Large intestine (tissue), 3 donors: ENCODE data around the gene UFD1. TPM values are rescaled to one million over a fixed set of nuclear protein-coding genes. Genes with fewer than 3 reads are reported as not detected.

Source experiments
- DNase-seq, 2 donors: peaks; one replicate each; pipeline versions ENCODE4 v3.0.0 to v3.0.0-alpha.2; 2013
- H3K27ac ChIP-seq: one replicate; pipeline ENCODE4 v1.5.1; 2013; ENCODE audit warnings: low read length
- H3K27me3 ChIP-seq: 2 replicates; pipeline ENCODE4 v1.6.1; 2013; ENCODE audit warnings: low read length; ENCODE audit not compliant: control insufficient read depth, insufficient read depth
- H3K36me3 ChIP-seq: 2 replicates; pipeline ENCODE4 v1.6.1; 2013; ENCODE audit warnings: low read length; ENCODE audit not compliant: control insufficient read depth, insufficient read depth
- H3K4me1 ChIP-seq: one replicate; pipeline ENCODE4 v1.6.1; 2013; ENCODE audit warnings: low read length; ENCODE audit not compliant: control insufficient read depth, insufficient read depth
- H3K4me3 ChIP-seq: one replicate; pipeline ENCODE4 v1.5.1; 2013; ENCODE audit warnings: low read length
- H3K9me3 ChIP-seq: one replicate; pipeline ENCODE4 v1.6.1; 2013; ENCODE audit warnings: mild to moderate bottlenecking, low read depth, low read length, moderate library complexity; ENCODE audit not compliant: control insufficient read depth
- WGBS: methylation state at CpG from one replicate; pipeline ENCODE4 v1.1.5; 2013; ENCODE audit warnings: low lambda C conversion rate; ENCODE audit not compliant: insufficient coverage; 5-methylcytosine and 5-hydroxymethylcytosine counted together
- polyA plus RNA-seq: library from polyadenylated mRNA; unstranded; fragments of 120-200 nt; gene quantifications from one replicate; pipeline ENCODE4 v1.2.1, GENCODE V29; 2013

The UFD1 gene
- polyA plus RNA-seq, 1 donor = 51.1 TPM

- H3K27me3 ChIP-seq = no peaks in the 10 kb centered on the region
- no peak overlapping the region for H3K27ac ChIP-seq
- H3K9me3 ChIP-seq = no peaks in the 10 kb centered on the region
- peaks cover 3% of the 10 kb centered on the region for H3K36me3 ChIP-seq
- H3K4me1 ChIP-seq = no peaks in the 10 kb centered on the region
- DNase-seq = no peak
- no CpG with 5 or more reads among the region's 3 CpGs for WGBS
- H3K4me3 ChIP-seq = no peak overlapping the region
Measured at GRCh38 chr22:19496324-19496630, 17.3 kb upstream of the UFD1 start.

DNA sequence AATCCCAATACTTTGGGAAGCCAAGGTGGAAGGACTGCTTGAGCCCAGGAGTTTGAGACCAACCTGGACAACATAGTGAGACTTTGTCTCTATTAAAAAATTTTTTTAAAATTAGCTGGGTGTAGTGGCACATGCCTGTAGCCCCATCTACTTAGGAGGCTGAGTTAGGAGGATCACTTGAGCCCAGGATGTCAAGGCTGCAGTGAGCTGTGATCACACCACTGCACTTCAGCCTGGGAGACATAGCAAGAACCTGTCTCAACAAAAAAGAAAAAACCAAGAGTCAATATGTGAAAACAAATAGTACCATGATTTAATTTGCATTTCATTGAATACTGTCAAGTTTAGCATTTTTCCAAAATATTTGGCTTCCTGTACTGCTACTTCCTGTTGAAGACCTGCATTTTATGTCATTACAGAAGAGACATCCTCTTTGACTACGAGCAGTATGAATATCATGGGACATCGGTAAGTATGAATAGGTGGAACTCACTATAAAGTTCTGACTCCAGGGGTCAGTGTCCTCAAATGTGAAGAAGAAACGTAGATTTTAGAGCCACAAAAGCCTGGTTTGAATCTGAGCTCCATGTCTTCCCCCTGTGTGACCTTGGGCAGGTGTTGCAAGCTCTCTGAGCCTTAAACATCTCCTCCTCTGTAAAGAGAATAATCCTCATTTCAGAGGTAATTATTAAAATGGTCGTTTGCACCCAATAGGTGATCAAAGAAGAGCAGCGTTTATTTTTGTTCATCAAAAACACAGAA lies 16.8 kb upstream of the UFD1 start:
- no peak overlapping the region for H3K27ac ChIP-seq
- WGBS = no CpG with 5 or more reads among the region's 5 CpGs
- H3K36me3 ChIP-seq = peaks cover 3% of the 10 kb centered on the region
- no peak overlapping the region for H3K4me3 ChIP-seq
- no peak for DNase-seq
- H3K4me1 ChIP-seq = no peaks in the 10 kb centered on the region
- H3K27me3 ChIP-seq = no peaks in the 10 kb centered on the region
- no peaks in the 10 kb centered on the region for H3K9me3 ChIP-seq

DNA sequence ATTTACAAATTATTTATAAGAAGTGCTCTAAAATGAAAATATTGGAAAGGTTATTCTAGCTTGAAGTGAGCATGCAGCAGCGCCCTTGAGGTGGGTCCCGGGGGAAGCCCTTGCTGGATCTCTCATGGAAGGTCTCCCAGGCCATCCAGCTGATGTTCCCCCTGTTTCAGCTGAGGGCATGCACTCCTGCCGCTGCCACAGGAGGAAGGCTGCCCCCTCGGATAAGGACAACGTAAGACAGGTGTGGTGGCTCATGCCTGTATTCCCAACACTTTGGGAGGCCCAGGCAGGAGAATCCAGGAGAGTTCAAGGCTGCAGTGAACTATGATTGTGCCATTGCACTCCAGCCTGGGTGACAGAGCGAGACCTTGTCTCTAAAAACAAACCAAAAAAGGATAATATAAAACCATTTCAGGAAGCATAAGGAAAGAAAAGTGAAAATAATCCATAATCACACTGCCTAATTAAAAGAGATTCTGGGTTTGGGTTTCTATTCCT lies 15.7 kb upstream of the UFD1 start:
- Histone ChIP-seq H3K36me3 (peaks cover 3% of the 10 kb centered on the region), H3K4me1 (no peaks in the 10 kb centered on the region), H3K27me3 (no peaks in the 10 kb centered on the region), H3K9me3 (no peaks in the 10 kb centered on the region), H3K4me3 (no peak overlapping the region), H3K27ac (no peak overlapping the region)
- WGBS = no CpG with 5 or more reads among the region's 6 CpGs
- DNase-seq = no peak

DNA sequence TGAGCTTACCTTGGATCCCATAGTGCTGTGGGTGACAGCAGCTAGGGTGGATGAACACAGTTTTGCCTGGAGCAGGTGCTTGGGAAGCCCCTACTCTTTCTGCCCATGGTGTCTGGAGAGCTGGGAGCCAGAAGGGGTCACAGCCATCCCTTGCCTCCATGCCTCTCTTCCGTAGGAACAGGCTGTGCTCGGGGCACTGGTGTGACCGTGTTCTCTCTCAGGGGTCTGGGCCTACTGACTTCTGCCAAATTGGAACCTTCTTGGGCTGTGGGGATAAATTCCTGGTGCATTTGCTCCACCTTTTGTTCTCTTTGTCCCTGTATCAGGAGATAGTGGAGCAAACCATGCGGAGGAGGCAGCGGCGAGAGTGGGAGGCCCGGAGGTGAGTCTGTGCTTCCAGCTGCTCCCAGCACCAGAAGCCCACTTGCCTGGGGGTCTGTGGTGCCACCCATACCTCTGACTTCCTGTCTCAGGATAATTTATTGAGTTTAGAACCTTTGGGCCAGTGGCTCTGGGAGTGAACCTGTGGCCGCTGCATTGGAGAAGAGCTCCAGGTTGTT lies 15.1 kb upstream of the UFD1 start:
- Histone ChIP-seq H3K4me1 (no peaks in the 10 kb centered on the region), H3K9me3 (no peaks in the 10 kb centered on the region), H3K36me3 (peaks cover 3% of the 10 kb centered on the region), H3K4me3 (no peak overlapping the region), H3K27me3 (no peaks in the 10 kb centered on the region), H3K27ac (no peak overlapping the region)
- DNase-seq = no peak
- no CpG with 5 or more reads among the region's 8 CpGs for WGBS

DNA sequence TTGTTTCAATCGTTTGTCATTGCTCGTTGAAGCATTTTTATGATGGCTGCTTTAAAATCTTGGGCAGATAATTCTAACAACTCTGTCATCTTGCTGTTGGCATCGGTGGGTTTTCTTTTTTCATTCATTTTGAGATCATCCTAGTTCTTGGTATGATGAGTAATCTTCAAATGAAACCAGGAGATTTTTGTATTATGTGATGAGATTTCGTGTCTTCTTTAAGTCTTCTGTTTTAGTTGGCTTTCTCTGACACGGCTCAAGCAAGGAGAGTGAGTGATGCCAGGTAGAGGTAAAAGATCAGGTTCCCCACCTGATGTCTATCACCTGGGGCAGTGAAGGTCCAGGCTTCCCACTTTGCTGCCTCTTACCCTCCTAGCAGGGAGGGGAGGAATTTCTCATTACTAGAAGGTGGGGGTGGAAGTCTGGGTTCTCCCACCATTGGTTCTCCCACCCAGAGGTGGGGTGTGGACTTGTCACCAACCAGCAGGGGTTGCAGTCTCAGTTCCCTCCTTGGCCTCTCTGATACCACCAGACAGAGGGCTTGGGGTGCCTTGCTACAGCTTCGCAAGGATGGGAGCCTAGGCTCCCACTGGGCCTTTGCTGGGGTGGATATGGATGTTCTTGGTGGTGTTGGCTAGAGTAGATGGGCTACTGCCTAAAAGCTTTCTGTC lies 13.6 kb upstream of the UFD1 start:
- H3K36me3 ChIP-seq = peaks cover 3% of the 10 kb centered on the region
- no peaks in the 10 kb centered on the region for H3K27me3 ChIP-seq
- no peaks in the 10 kb centered on the region for H3K9me3 ChIP-seq
- 83% methylated on average over 1 of the region's 6 CpGs for WGBS
- no peak overlapping the region for H3K4me3 ChIP-seq
- no peaks in the 10 kb centered on the region for H3K4me1 ChIP-seq
- DNase-seq = no peak
- H3K27ac ChIP-seq = no peak overlapping the region

GRCh38 chr22:19490628-19491230 lies 11.7 kb upstream of the UFD1 start:
- no peak overlapping the region for H3K4me3 ChIP-seq

GRCh38 chr22:19488884-19489843 lies 10.2 kb upstream of the UFD1 start:
- peak in 1 of 2 donors; percentile 21 for DNase-seq
- H3K9me3 ChIP-seq = no peaks in the 10 kb centered on the region
- H3K4me1 ChIP-seq = no peaks in the 10 kb centered on the region
- WGBS = 89% methylated on average over 3 of the region's 7 CpGs
- no peak overlapping the region for H3K27ac ChIP-seq
- no peaks in the 10 kb centered on the region for H3K27me3 ChIP-seq
- H3K36me3 ChIP-seq = peaks cover 4% of the 10 kb centered on the region
- no peak overlapping the region for H3K4me3 ChIP-seq

More at GRCh38 chr22:19490628-19491230, 11.7 kb upstream of the UFD1 start:
- 100% methylated on average over 3 of the region's 5 CpGs for WGBS
- no peak overlapping the region for H3K27ac ChIP-seq
- no peaks in the 10 kb centered on the region for H3K9me3 ChIP-seq
- H3K27me3 ChIP-seq = no peaks in the 10 kb centered on the region
- DNase-seq = no peak
- peaks cover 3% of the 10 kb centered on the region for H3K36me3 ChIP-seq
- no peaks in the 10 kb centered on the region for H3K4me1 ChIP-seq

GRCh38 chr22:19488285-19488684 lies 9.3 kb upstream of the UFD1 start:
- Histone ChIP-seq H3K4me1 (no peaks in the 10 kb centered on the region), H3K4me3 (no peak overlapping the region), H3K27me3 (no peaks in the 10 kb centered on the region), H3K27ac (no peak overlapping the region), H3K36me3 (peaks cover 7% of the 10 kb centered on the region), H3K9me3 (no peaks in the 10 kb centered on the region)
- no peak for DNase-seq
- no CpG with 5 or more reads among the region's 2 CpGs for WGBS

DNA sequence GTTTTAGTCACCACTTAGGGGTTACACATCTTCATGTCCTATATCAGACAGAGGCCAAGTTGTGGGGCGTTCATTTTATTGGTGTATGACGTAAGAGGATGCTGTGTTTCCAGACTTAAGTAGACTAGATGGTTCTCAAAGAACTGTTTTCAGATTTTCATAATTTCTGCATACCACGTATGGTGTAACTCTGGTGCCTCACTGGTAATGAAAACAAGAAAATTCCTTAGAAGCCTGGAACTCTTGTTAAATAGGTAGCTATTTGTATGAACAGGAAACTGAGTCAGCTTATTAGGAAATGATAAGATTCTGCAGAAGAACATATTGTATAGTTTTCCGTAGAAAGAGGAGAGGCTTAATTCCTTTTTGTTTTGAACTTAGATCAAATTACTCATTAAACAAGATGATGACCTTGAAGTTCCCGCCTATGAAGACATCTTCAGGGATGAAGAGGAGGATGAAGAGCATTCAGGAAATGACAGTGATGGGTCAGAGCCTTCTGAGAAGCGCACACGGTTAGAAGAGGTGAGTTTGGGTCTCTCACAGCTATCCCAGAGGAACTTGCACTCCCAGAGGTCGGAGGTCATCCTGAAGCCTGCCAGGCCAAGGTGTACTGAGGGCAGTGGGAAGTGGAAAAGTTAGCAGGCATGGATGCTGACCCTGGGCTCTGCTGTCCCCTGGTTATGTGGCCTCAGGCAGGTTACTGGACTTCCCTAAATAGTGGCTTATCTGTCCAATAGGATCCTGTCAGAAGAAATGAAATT lies 4.7 kb upstream of the UFD1 start:
- Histone ChIP-seq H3K36me3 (peaks cover 7% of the 10 kb centered on the region), H3K4me3 (no peak overlapping the region), H3K9me3 (no peaks in the 10 kb centered on the region), H3K27me3 (no peaks in the 10 kb centered on the region), H3K4me1 (no peaks in the 10 kb centered on the region), H3K27ac (no peak overlapping the region)
- WGBS = 100% methylated on average over 1 of the region's 8 CpGs
- DNase-seq = no peak
